Keratinocyte (primary cell): ENCODE results near the gene OARD1. TPM values are rescaled to one million over a fixed set of nuclear protein-coding genes. Genes with fewer than 3 reads are reported as not detected.

Experiments
- DNase-seq: peaks from one replicate; pipeline ENCODE4 v3.0.0-alpha.2; 2011; ENCODE audit warnings: low read depth, missing footprints, low spot score
- FAIRE-seq: peaks from 2 replicates; lab custom pipeline; 2011; peaks lifted over from hg19 to GRCh38; lab: Jason Lieb, UNC
- H2AFZ ChIP-seq: 2 replicates; pipeline ENCODE4 v1.6.0; 2012; ENCODE audit warnings: low read length, control low read depth, inconsistent platforms; ENCODE audit not compliant: control insufficient read depth
- H3K27ac ChIP-seq: 2 replicates; pipeline ENCODE4 v1.5.1; 2011; ENCODE audit warnings: low read length; ENCODE audit not compliant: control insufficient read depth, insufficient read depth
- H3K27me3 ChIP-seq: 3 replicates; pipeline ENCODE4 v1.6.0; 2011; ENCODE audit warnings: low read length; ENCODE audit not compliant: control insufficient read depth, insufficient read depth; ENCODE audit errors: extremely low read depth
- H3K36me3 ChIP-seq, 2 experiments: 2 replicates in 1 of 2; 3 replicates in 1 of 2; pipeline ENCODE4 v1.5.1; 2011; ENCODE audit warnings: low read length in 2 of 2, mild to moderate bottlenecking in 1 of 2; ENCODE audit not compliant: control insufficient read depth in 2 of 2, insufficient read depth in 2 of 2; ENCODE audit errors: extremely low read depth in 1 of 2
- H3K4me1 ChIP-seq: 3 replicates; pipeline ENCODE4 v1.5.1; 2011; ENCODE audit warnings: low read length; ENCODE audit not compliant: control insufficient read depth, insufficient read depth; ENCODE audit errors: extremely low read depth
- H3K4me2 ChIP-seq: 3 replicates; pipeline ENCODE4 v1.6.0; 2011; ENCODE audit warnings: low read depth, low read length; ENCODE audit not compliant: control insufficient read depth, insufficient read depth; ENCODE audit errors: extremely low read depth
- H3K4me3 ChIP-seq, 3 experiments: fragments of 200-600 bp in 1 of 3; sonication (generic) in 1 of 3; 2 replicates in 2 of 3; 3 replicates in 1 of 3; pipeline ENCODE4 v1.5.1; 2011 to 2016; ENCODE audit warnings: low read length in 3 of 3, mild to moderate bottlenecking in 3 of 3, control low read depth in 2 of 3, inconsistent platforms in 1 of 3, low read depth in 1 of 3, mixed read lengths in 1 of 3, mixed run types in 1 of 3, moderate library complexity in 1 of 3; ENCODE audit not compliant: control insufficient read depth in 2 of 3, insufficient read depth in 2 of 3; ENCODE audit errors: extremely low read depth in 1 of 3
- H3K79me2 ChIP-seq: 2 replicates; pipeline ENCODE4 v1.6.0; 2012; ENCODE audit warnings: low read length; ENCODE audit not compliant: control insufficient read depth, insufficient read depth
- H3K9ac ChIP-seq: 3 replicates; pipeline ENCODE4 v1.6.0; 2011; ENCODE audit warnings: low read length; ENCODE audit not compliant: control insufficient read depth, insufficient read depth; ENCODE audit errors: extremely low read depth
- H3K9me1 ChIP-seq: 3 replicates; pipeline ENCODE4 v1.6.0; 2011; ENCODE audit warnings: low read length; ENCODE audit not compliant: control insufficient read depth, insufficient read depth; ENCODE audit errors: extremely low read depth
- H3K9me3 ChIP-seq: 2 replicates; pipeline ENCODE4 v1.5.1; 2012; ENCODE audit warnings: low read depth, low read length; ENCODE audit not compliant: control insufficient read depth
- H4K20me1 ChIP-seq: 3 replicates; pipeline ENCODE4 v1.6.0; 2011; ENCODE audit warnings: low read length; ENCODE audit not compliant: control insufficient read depth, insufficient read depth; ENCODE audit errors: extremely low read depth
- CTCF ChIP-seq, 3 experiments: IDR thresholded peaks in 1 of 3; conservative IDR thresholded peaks in 1 of 3; optimal IDR thresholded peaks in 1 of 3; 2 replicates in 2 of 3; 3 replicates in 1 of 3; pipeline versions ENCODE3 to v1.5.1; 2011; ENCODE audit warnings: low read length in 3 of 3, mild to moderate bottlenecking in 3 of 3, moderate library complexity in 2 of 3, control low read depth in 1 of 3, inconsistent platforms in 1 of 3; ENCODE audit not compliant: insufficient read depth in 2 of 3; ENCODE audit errors: extremely low read depth in 1 of 3
- EZH2 ChIP-seq: IDR thresholded peaks from one replicate; pipeline ENCODE4 v1.6.1; 2012; ENCODE audit warnings: inconsistent platforms, mild to moderate bottlenecking, low read length, moderate library complexity
- dilution Hi-C: fragments of 300-500 bp; cut with MboI; formaldehyde crosslinking; loops from one replicate; pipeline ENCODE4 v1.7.0; 2020; ENCODE audit warnings: low sequenced_read_pairs; ENCODE audit not compliant: extremely low pct_ligation_motif_present
- polyA plus RNA-seq, 5 experiments: library from polyadenylated mRNA; depleted of rRNA in 3 of 5; stranded (reverse) in 3 of 5; stranded (forward) in 1 of 5; unstranded in 1 of 5; fragments of >200 nt; gene quantifications; 1 replicate in 1 of 5; 2 replicates in 3 of 5; 3 replicates in 1 of 5; pipeline versions ENCODE4 v1.2.1 to v1.2.3, GENCODE V29; 2011 to 2012; ENCODE audit warnings: missing spikeins in 2 of 5, low read depth in 1 of 5, low replicate concordance in 1 of 5

Gene OARD1
- polyA plus RNA-seq, 1 donor (not counting 4 experiments of a cell fraction or from before 2014, with no cell fraction given), result 20.3 TPM

- no peak overlapping the region for H3K9ac ChIP-seq
- H3K9me3 ChIP-seq, result no peaks in the 10 kb centered on the region
- DNase-seq, result no peak
- H3K79me2 ChIP-seq, result no peaks in the 10 kb centered on the region
- no peak overlapping the region for H3K4me2 ChIP-seq
- TF ChIP-seq CTCF (optimal IDR thresholded peaks at IDR 0.05 in 1 of 3, IDR thresholded peaks at IDR 0.05 in 1 of 3, conservative IDR thresholded peaks at IDR 0.05 in 1 of 3; ENCODE audit: extremely low read depth in 1 of 3, insufficient read depth in 2 of 3, low read length in 3 of 3), result no peak
- TF ChIP-seq EZH2, result no peak
- H3K36me3 ChIP-seq, result no peaks in the 10 kb centered on the region
- dilution Hi-C loops, result no loop called here
- no peak overlapping the region for H3K27ac ChIP-seq
- H3K9me1 ChIP-seq, result no peaks in the 10 kb centered on the region
- no peak overlapping the region for H3K4me3 ChIP-seq
- no peak overlapping the region for H2AFZ ChIP-seq
- no peak for FAIRE-seq
- H3K4me1 ChIP-seq, result peaks cover 34% of the 10 kb centered on the region
- H4K20me1 ChIP-seq, result no peaks in the 10 kb centered on the region
- H3K27me3 ChIP-seq, result no peaks in the 10 kb centered on the region
These were observed 39.3 kb downstream of the OARD1 start for GRCh38 chr6:41032830-41033229.

GRCh38 chr6:41028561-41029412, 43.4 kb downstream of the OARD1 start:
- no peaks in the 10 kb centered on the region for H4K20me1 ChIP-seq
- dilution Hi-C loops, result no loop called here
- H3K9me3 ChIP-seq, result no peaks in the 10 kb centered on the region
- peaks cover 22% of the 10 kb centered on the region for H3K4me1 ChIP-seq
- no peak for DNase-seq
- no peaks in the 10 kb centered on the region for H3K27me3 ChIP-seq
- H3K27ac ChIP-seq, result peak overlapping the region; percentile 44
- H3K9ac ChIP-seq, result peak overlapping the region; percentile 73
- no peak for FAIRE-seq
- H3K4me3 ChIP-seq, result peak overlapping the region; percentile 20 to 68 (median 45)
- H3K9me1 ChIP-seq, result no peaks in the 10 kb centered on the region
- no peaks in the 10 kb centered on the region for H3K36me3 ChIP-seq
- TF ChIP-seq CTCF (optimal IDR thresholded peaks at IDR 0.05 in 1 of 3, IDR thresholded peaks at IDR 0.05 in 1 of 3, conservative IDR thresholded peaks at IDR 0.05 in 1 of 3; ENCODE audit: extremely low read depth in 1 of 3, insufficient read depth in 2 of 3, low read length in 3 of 3) (no peak), EZH2 (no peak)
- peak overlapping the region; percentile 82 for H3K4me2 ChIP-seq
- no peaks in the 10 kb centered on the region for H3K79me2 ChIP-seq
- peak overlapping the region; percentile 95 for H2AFZ ChIP-seq
